ENCODE results near the gene CPAMD8. TPM values are rescaled to one million over a fixed set of nuclear protein-coding genes. Genes with fewer than 3 reads are reported as not detected.

Gene CPAMD8
- total RNA-seq, 6 experiments from 2014 or later: 0.11 to 0.20 (median 0.14) TPM; not detected in 1

- TF ChIP-seq CTCF (IDR thresholded peaks at IDR 0.05): no peak
- no peaks in the 10 kb centered on the region for H3K4me1 Mint-ChIP-seq (ENCODE audit: low read depth)
- no peaks in the 10 kb centered on the region for H3K36me3 Mint-ChIP-seq (ENCODE audit: low read depth)
- no peak overlapping the region for H3K27ac Mint-ChIP-seq
- no peak for DNase-seq
- H3K27me3 Mint-ChIP-seq (ENCODE audit: insufficient read depth): peaks cover 11% of the 10 kb centered on the region
- no peak overlapping the region for H3K4me3 Mint-ChIP-seq
- no peaks in the 10 kb centered on the region for H3K9me3 Mint-ChIP-seq
Measured at GRCh38 chr19:17041976-17042375, 15.4 kb upstream of the CPAMD8 start.

- Mint-ChIP-seq H3K27ac (no peak overlapping the region), H3K36me3 (ENCODE audit: low read depth) (no peaks in the 10 kb centered on the region), H3K4me3 (no peak overlapping the region), H3K9me3 (no peaks in the 10 kb centered on the region), H3K27me3 (ENCODE audit: insufficient read depth) (peaks cover 21% of the 10 kb centered on the region), H3K4me1 (ENCODE audit: low read depth) (no peaks in the 10 kb centered on the region)
- TF ChIP-seq CTCF (IDR thresholded peaks at IDR 0.05): no peak
- no peak for DNase-seq
Measured at GRCh38 chr19:17037966-17038500, 11.4 kb upstream of the CPAMD8 start.

- TF ChIP-seq CTCF (IDR thresholded peaks at IDR 0.05): no peak
- Mint-ChIP-seq H3K9me3 (no peaks in the 10 kb centered on the region), H3K4me1 (ENCODE audit: low read depth) (no peaks in the 10 kb centered on the region), H3K36me3 (ENCODE audit: low read depth) (no peaks in the 10 kb centered on the region), H3K27me3 (ENCODE audit: insufficient read depth) (peaks cover 22% of the 10 kb centered on the region), H3K27ac (no peak overlapping the region), H3K4me3 (no peak overlapping the region)
- DNase-seq: no peak
Measured at GRCh38 chr19:17037184-17037583, 10.6 kb upstream of the CPAMD8 start.

- Mint-ChIP-seq H3K36me3 (ENCODE audit: low read depth) (no peaks in the 10 kb centered on the region), H3K27ac (no peak overlapping the region), H3K4me3 (no peak overlapping the region), H3K9me3 (no peaks in the 10 kb centered on the region), H3K27me3 (ENCODE audit: insufficient read depth) (peaks cover 18% of the 10 kb centered on the region), H3K4me1 (ENCODE audit: low read depth) (no peaks in the 10 kb centered on the region)
- TF ChIP-seq CTCF (IDR thresholded peaks at IDR 0.05): no peak
- no peak for DNase-seq
Measured at GRCh38 chr19:17036640-17037039, 10.0 kb upstream of the CPAMD8 start.

- Mint-ChIP-seq H3K4me1 (ENCODE audit: low read depth) (no peaks in the 10 kb centered on the region), H3K27ac (no peak overlapping the region), H3K9me3 (no peaks in the 10 kb centered on the region), H3K27me3 (ENCODE audit: insufficient read depth) (peaks cover 17% of the 10 kb centered on the region), H3K4me3 (no peak overlapping the region), H3K36me3 (ENCODE audit: low read depth) (no peaks in the 10 kb centered on the region)
- TF ChIP-seq CTCF (IDR thresholded peaks at IDR 0.05): no peak
- no peak for DNase-seq
Measured at GRCh38 chr19:17035842-17036424, 9.3 kb upstream of the CPAMD8 start.

All from HFFc6 (cell line).